B cell (primary cell): Measurements from ENCODE around the gene SPAG7. TPM values are rescaled to one million over a fixed set of nuclear protein-coding genes. Genes with fewer than 3 reads are reported as not detected.
A peak's percentile ranks its signal among the peaks of the same experiment; 100 is the strongest.

Source experiments
- ATAC-seq: fragments of 200-7000 bp; cut with Tn5 transposase; one replicate; pipeline ENCODE4 v1.10.0; 2021; ENCODE audit warnings: low read depth, mild to moderate bottlenecking, moderate number of reproducible peaks, moderate library complexity
- CTCF ChIA-PET: fragments of 350-600 bp; sonication (Branson Sonifier 250); formaldehyde crosslinking; loops from one replicate; lab custom pipeline; 2021; ENCODE audit warnings: antibody characterized with exemption, inconsistent platforms; lab: Charles Lee
- POLR2A ChIA-PET: fragments of 350-600 bp; sonication (Branson Sonifier 250); formaldehyde crosslinking; loops from one replicate; lab custom pipeline; 2021; ENCODE audit warnings: antibody characterized with exemption; lab: Charles Lee
- DNase-seq: peaks from one replicate; pipeline ENCODE4 v3.0.0; 2013
- H2AFZ ChIP-seq: 2 replicates; pipeline ENCODE4 v1.6.1; 2012; ENCODE audit warnings: mild to moderate bottlenecking, low read depth, low read length; ENCODE audit not compliant: insufficient read depth, poor library complexity, severe bottlenecking
- H3K27ac ChIP-seq, 2 donors: 1 replicate in 1 of 2; 2 replicates in 1 of 2; pipeline ENCODE4 v1.5.1; 2012 to 2013; ENCODE audit warnings: low read length in 2 of 2, mild to moderate bottlenecking in 2 of 2, moderate library complexity in 1 of 2
- H3K27me3 ChIP-seq, 4 experiments: fragments of 200-600 bp in 1 of 4; sonication (generic) in 1 of 4; replicated peaks in 1 of 4; 1 replicate in 2 of 4; 2 replicates in 2 of 4; pipeline versions ENCODE4 v1.6.1 to v1.7.0; 2013 to 2016; ENCODE audit warnings: low read length in 3 of 4, mild to moderate bottlenecking in 2 of 4, mixed read lengths in 1 of 4, moderate library complexity in 1 of 4; ENCODE audit not compliant: insufficient read depth in 4 of 4, control insufficient read depth in 3 of 4; ENCODE audit errors: control extremely low read depth in 1 of 4
- H3K36me3 ChIP-seq, 2 experiments: replicated peaks in 1 of 2; 1 replicate in 1 of 2; 2 replicates in 1 of 2; pipeline versions ENCODE4 v1.6.1 to v1.7.1; 2013; ENCODE audit warnings: low read length in 1 of 2; ENCODE audit not compliant: insufficient read depth in 2 of 2, control insufficient read depth in 1 of 2; ENCODE audit errors: control extremely low read depth in 1 of 2, extremely low read depth in 1 of 2
- H3K4me1 ChIP-seq, 2 donors: fragments of 200-600 bp in 1 of 2; sonication (generic) in 1 of 2; 1 replicate in 1 of 2; 2 replicates in 1 of 2; pipeline versions ENCODE4 v1.5.1 to v1.6.1; 2013 to 2017; ENCODE audit warnings: low read length in 2 of 2; ENCODE audit not compliant: control insufficient read depth in 2 of 2, insufficient read depth in 2 of 2
- H3K4me2 ChIP-seq: replicated peaks from 2 replicates; pipeline ENCODE3; 2012; ENCODE audit warnings: mild to moderate bottlenecking, low read depth, low read length; ENCODE audit not compliant: poor library complexity, severe bottlenecking
- H3K4me3 ChIP-seq, 5 experiments: fragments of 200-600 bp in 1 of 5; sonication (generic) in 1 of 5; 1 replicate in 3 of 5; 2 replicates in 2 of 5; pipeline versions ENCODE4 v1.5.1 to v1.7.0; 2011 to 2016; ENCODE audit warnings: low read length in 4 of 5, mild to moderate bottlenecking in 4 of 5, low read depth in 2 of 5, control low read depth in 1 of 5, moderate library complexity in 1 of 5; ENCODE audit not compliant: insufficient read depth in 1 of 5; ENCODE audit errors: control extremely low read depth in 1 of 5, extremely low read depth in 1 of 5
- H3K79me2 ChIP-seq: fragments of 200-600 bp; sonication (generic); one replicate; pipeline ENCODE4 v1.6.0; 2016; ENCODE audit warnings: low read length; ENCODE audit not compliant: control insufficient read depth, insufficient read depth
- H3K9ac ChIP-seq: fragments of 200-600 bp; sonication (generic); 2 replicates; pipeline ENCODE4 v1.6.1; 2017; ENCODE audit warnings: mild to moderate bottlenecking, low read length, moderate library complexity
- H3K9me3 ChIP-seq, 3 donors: one replicate each; pipeline versions ENCODE4 v1.6.1 to v1.7.1; 2013; ENCODE audit warnings: low read length in 2 of 3; ENCODE audit not compliant: control insufficient read depth in 2 of 3, insufficient read depth in 1 of 3; ENCODE audit errors: control extremely low read depth in 1 of 3
- H4K20me1 ChIP-seq: 2 replicates; pipeline ENCODE4 v1.6.0; 2012; ENCODE audit warnings: mild to moderate bottlenecking, low read length; ENCODE audit not compliant: insufficient read depth, control insufficient read depth, poor library complexity, severe bottlenecking
- H3K27ac Mint-ChIP-seq: one replicate; pipeline ENCODE4 v1.8.0; 2021; ENCODE audit warnings: mixed read lengths
- H3K27me3 Mint-ChIP-seq: one replicate; pipeline ENCODE4 v1.8.0; 2021; ENCODE audit warnings: mixed read lengths
- H3K4me1 Mint-ChIP-seq: one replicate; pipeline ENCODE4 v1.8.0; 2021; ENCODE audit warnings: mixed read lengths
- H3K4me3 Mint-ChIP-seq: one replicate; pipeline ENCODE4 v1.8.0; 2021; ENCODE audit warnings: mixed read lengths
- H3K9me3 Mint-ChIP-seq: one replicate; pipeline ENCODE4 v1.8.0; 2022; ENCODE audit warnings: mixed read lengths; ENCODE audit not compliant: insufficient read depth
- EZH2 ChIP-seq: IDR thresholded peaks from 2 replicates; pipeline ENCODE4 v1.6.1; 2012; ENCODE audit warnings: borderline replicate concordance, low read depth, mild to moderate bottlenecking, moderate library complexity, low read length; ENCODE audit not compliant: insufficient read depth, poor library complexity, severe bottlenecking
- whole genome bisulfite sequencing: methylation state at CpG from one replicate; pipeline ENCODE4 v1.1.5; 2013; ENCODE audit warnings: missing lambda C conversion rate; ENCODE audit not compliant: insufficient coverage; 5-methylcytosine and 5-hydroxymethylcytosine counted together
- intact Hi-C: fragments of 100-400 bp; cut with micrococcal nuclease; formaldehyde crosslinking; loops from one replicate; pipeline ENCODE4 v1.10.0; 2022
- polyA plus RNA-seq: library from polyadenylated mRNA; depleted of rRNA; stranded (reverse); fragments of >200 nt; gene quantifications from 2 replicates; pipeline ENCODE4 v1.2.3, GENCODE V29; 2012
- total RNA-seq, 2 donors: library from RNA; stranded (reverse); fragments of 120-200 nt in 1 of 2; gene quantifications; 1 replicate in 1 of 2; 2 replicates in 1 of 2; pipeline versions ENCODE4 v1.2.3 to v1.2.4, GENCODE V29; 2013 to 2022
- TF ChIP-seq, protein P1 (sequence below): fragments of 200-600 bp; IDR thresholded peaks from one replicate; pipeline ENCODE4 v1.8.0; 2022; ENCODE audit warnings: antibody characterized with exemption, mild to moderate bottlenecking

The SPAG7 gene
- total and polyA plus RNA-seq, 2 donors (not counting 1 experiment from before 2014, with no cell fraction given): 43.4 to 52.5 TPM

DNA sequence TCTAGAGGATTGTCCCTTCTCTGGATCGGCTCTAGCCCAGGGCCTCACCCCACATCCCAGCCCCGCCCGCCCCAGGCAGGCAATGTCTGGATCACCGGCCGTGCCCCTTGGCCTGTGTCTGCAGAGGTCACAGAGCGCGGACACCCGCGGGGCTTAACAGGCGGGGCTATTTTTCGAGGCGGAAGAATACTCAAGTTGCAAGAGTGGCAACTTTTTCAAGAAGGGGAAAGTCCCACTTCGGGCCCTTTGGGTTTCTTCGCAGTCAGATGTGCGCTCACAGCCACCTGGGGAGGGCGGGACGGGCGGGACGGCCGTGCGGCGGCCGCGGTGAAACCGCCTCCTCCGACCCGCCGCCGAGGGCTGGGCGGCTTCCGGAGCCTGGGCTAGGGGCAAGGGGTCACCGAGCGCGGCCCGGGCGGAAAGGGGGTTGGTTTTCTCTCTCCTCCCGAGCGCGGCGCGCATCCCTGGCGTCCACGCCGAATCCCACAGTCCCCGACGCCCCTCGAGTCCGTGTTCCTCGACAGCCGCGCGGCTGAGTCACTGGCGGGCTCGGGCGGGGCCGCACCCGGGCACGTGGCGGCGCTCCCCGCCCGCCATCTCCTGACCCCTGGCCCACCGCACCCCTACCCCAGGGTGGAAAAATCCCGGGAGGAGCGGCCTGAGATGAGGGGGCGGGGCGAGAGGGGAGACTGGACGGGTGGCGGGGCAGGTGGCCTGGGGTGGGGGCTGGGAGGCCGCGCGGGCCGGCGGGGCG lies 18.1 kb downstream of the SPAG7 start:
- DNase-seq: peak; percentile 95
- Histone ChIP-seq H3K4me1 (peaks cover 31 to 39% of the 10 kb centered on the region in 2 donors), H3K4me2 (peak overlapping the region; percentile 98), H4K20me1 (peaks cover 37% of the 10 kb centered on the region), H2AFZ (peak overlapping the region; percentile 97), H3K27me3 (no peaks in the 10 kb centered on the region), H3K9ac (peak overlapping the region; percentile 97), H3K36me3 (peaks cover 0 to 24% of the 10 kb centered on the region in 2 experiments), H3K4me3 (peak overlapping the region; percentile 59 to 99 (median 96)), H3K9me3 (no peaks in the 10 kb centered on the region), H3K27ac (peak overlapping the region; percentile 73 to 93), H3K79me2 (peaks cover 44% of the 10 kb centered on the region)
- Mint-ChIP-seq H3K27me3 (no peaks in the 10 kb centered on the region), H3K9me3 (no peaks in the 10 kb centered on the region), H3K27ac (peak overlapping the region; percentile 99), H3K4me3 (peak overlapping the region; percentile 98), H3K4me1 (peaks cover 40% of the 10 kb centered on the region)
- intact Hi-C loops: loop anchor here (1.0 to 10.0 kb wide), 8 partner anchors 18 to 987 kb away; partner anchors contain the start of genes ATP2A3, CAMTA2, MED11 and SPAG7
- ATAC-seq: peak; percentile 38
- WGBS: under 1% methylated on average over 46 of the region's 75 CpGs
- ChIA-PET CTCF (interaction anchor here (1.1 to 3.0 kb wide), 3 partner anchors 10 to 39 kb away, joined by 3 to 16 read pairs (median 8); partner anchors contain the start of genes RNF167, SLC25A11 and SPAG7), POLR2A (interaction anchor here (1.0 to 4.9 kb wide), 5 partner anchors 10 to 129 kb away, joined by 3 to 81 read pairs (median 16); partner anchors contain the start of genes INCA1, KIF1C, RNF167 and SLC25A11)
- TF ChIP-seq, protein P1, sequence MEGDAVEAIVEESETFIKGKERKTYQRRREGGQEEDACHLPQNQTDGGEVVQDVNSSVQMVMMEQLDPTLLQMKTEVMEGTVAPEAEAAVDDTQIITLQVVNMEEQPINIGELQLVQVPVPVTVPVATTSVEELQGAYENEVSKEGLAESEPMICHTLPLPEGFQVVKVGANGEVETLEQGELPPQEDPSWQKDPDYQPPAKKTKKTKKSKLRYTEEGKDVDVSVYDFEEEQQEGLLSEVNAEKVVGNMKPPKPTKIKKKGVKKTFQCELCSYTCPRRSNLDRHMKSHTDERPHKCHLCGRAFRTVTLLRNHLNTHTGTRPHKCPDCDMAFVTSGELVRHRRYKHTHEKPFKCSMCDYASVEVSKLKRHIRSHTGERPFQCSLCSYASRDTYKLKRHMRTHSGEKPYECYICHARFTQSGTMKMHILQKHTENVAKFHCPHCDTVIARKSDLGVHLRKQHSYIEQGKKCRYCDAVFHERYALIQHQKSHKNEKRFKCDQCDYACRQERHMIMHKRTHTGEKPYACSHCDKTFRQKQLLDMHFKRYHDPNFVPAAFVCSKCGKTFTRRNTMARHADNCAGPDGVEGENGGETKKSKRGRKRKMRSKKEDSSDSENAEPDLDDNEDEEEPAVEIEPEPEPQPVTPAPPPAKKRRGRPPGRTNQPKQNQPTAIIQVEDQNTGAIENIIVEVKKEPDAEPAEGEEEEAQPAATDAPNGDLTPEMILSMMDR: no peak
- TF ChIP-seq EZH2: no peak
